ENCODE results near the gene ZC3H8.

The ZC3H8 gene

GRCh38 chr2:112162956-112163355, 91.9 kb downstream of the ZC3H8 start:
- H3K4me3 ChIP-seq (ENCODE audit: low read depth, low read length) = no peak overlapping the region
- DNase-seq (ENCODE audit: low read depth) = no peak
- TF ChIP-seq CTCF (IDR thresholded peaks at IDR 0.05; ENCODE audit: insufficient read depth, low read depth, low read length, missing control alignments) = no peak

GRCh38 chr2:112162341-112162740, 92.5 kb downstream of the ZC3H8 start:
- no peak for TF ChIP-seq CTCF (IDR thresholded peaks at IDR 0.05; ENCODE audit: insufficient read depth, low read depth, low read length, missing control alignments)
- H3K4me3 ChIP-seq (ENCODE audit: low read depth, low read length) = no peak overlapping the region
- no peak for DNase-seq (ENCODE audit: low read depth)

Data from GM12865 (cell line).